Activated T-cell treated with anti-CD3 and anti-CD28 coated beads, Interleukin-2, amount 50 U/mL, for 4 hours (primary cell): Measurements from ENCODE around the gene ATP8A2. TPM values are rescaled to one million over a fixed set of nuclear protein-coding genes. Genes with fewer than 3 reads are reported as not detected.
"Not testable (repeated sequence)": the region's sequence is repeated elsewhere in the genome, so short reads cannot be mapped to it uniquely, and the experiment has no call there.

ENCODE experiments used
- ATAC-seq, 2 donors: fragments of 200-7000 bp; cut with Tn5 transposase; one replicate each; pipeline ENCODE4 v1.10.0; 2021
- DNase-seq: peaks from one replicate; pipeline ENCODE4 v3.0.0-alpha.2; 2020
- H3K27me3 Mint-ChIP-seq: one replicate; pipeline ENCODE4 v1.8.0; 2021; ENCODE audit warnings: low read depth, mixed read lengths
- H3K36me3 Mint-ChIP-seq: one replicate; pipeline ENCODE4 v1.8.0; 2022; ENCODE audit warnings: mixed read lengths; ENCODE audit not compliant: insufficient read depth
- H3K4me1 Mint-ChIP-seq: one replicate; pipeline ENCODE4 v1.8.0; 2021; ENCODE audit warnings: low read depth, mixed read lengths
- H3K4me3 Mint-ChIP-seq: one replicate; pipeline ENCODE4 v1.8.0; 2021; ENCODE audit warnings: mild to moderate bottlenecking, moderate library complexity, mixed read lengths
- H3K9me3 Mint-ChIP-seq: one replicate; pipeline ENCODE4 v1.8.0; 2021; ENCODE audit warnings: mixed read lengths
- total RNA-seq, 3 donors: library from RNA; stranded (reverse); gene quantifications; one replicate each; pipeline ENCODE4 v1.2.1, GENCODE V29; 2021

The ATP8A2 gene
- total RNA-seq, 3 donors from 2014 or later: 0.22 to 0.56 (median 0.50) TPM

DNA sequence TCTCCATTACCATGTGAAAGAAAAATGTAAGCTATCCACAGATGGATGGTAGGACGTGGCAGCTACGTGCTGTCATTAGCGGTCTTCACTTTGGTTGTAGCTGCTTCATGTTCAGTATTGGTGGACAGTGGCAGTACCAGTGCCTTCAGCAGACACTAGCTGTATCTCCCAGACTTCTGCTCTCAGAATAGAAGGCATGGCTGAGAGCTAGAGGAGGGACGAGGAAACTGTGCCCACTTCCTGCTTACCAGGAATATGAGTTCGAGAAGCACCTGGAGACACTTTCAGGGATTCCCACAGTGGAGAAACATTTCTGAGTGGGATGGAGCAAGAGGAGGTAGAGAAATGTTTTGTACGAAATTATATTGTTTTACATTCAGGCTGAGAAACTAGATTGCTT is 686.9 kb downstream of the ATP8A2 start:
- H3K27me3 Mint-ChIP-seq: no peaks in the 10 kb centered on the region
- no peaks in the 10 kb centered on the region for H3K9me3 Mint-ChIP-seq
- H3K4me3 Mint-ChIP-seq: no peak overlapping the region
- no peak for DNase-seq
- H3K36me3 Mint-ChIP-seq: no peaks in the 10 kb centered on the region
- ATAC-seq: no peak
- H3K4me1 Mint-ChIP-seq: no peaks in the 10 kb centered on the region

DNA sequence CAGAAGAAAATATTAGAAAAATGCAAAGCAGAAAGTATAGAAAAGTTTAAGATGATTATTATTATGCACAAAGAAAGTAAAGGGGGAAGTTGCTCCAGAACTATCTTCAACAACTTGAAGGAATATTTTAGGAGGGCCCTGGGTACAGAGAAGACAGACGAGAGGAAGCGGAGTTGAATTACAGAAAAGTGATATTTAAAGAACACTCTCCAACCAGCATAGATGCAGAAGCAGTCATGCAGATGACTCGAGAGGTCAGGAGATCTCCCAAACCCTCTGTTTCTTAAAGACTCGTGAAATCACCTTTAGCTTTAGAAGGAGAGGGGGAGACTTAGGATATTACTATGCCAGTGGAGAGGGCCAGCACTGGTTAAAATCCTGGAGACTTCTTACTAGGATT is 688.6 kb downstream of the ATP8A2 start:
- Mint-ChIP-seq H3K4me3 (no peak overlapping the region), H3K4me1 (no peaks in the 10 kb centered on the region), H3K36me3 (no peaks in the 10 kb centered on the region), H3K27me3 (no peaks in the 10 kb centered on the region), H3K9me3 (no peaks in the 10 kb centered on the region)
- DNase-seq (no peak), ATAC-seq (no peak)

DNA sequence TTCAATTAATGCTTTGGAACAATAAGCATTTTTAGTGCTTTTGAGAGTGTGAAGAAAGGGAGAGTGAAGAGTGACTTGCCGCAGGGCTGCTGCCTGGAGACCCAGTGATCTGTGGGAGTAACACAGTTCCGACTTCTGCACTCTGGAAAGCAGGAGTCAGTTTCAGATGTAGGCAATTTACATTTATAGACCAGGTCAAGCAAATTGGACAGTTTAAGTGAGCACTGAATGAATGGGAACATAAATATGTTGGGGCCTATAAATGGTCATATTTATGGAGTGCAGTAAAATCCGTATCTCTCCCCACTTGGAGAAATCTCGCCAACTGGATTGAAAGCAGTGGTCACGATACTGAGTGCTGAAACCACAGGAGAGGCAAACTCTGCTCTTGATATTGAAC is 689.5 kb downstream of the ATP8A2 start:
- Mint-ChIP-seq H3K36me3 (no peaks in the 10 kb centered on the region), H3K4me3 (no peak overlapping the region), H3K27me3 (no peaks in the 10 kb centered on the region), H3K9me3 (no peaks in the 10 kb centered on the region), H3K4me1 (no peaks in the 10 kb centered on the region)
- no peak for DNase-seq
- ATAC-seq: no peak

- H3K36me3 Mint-ChIP-seq: no peaks in the 10 kb centered on the region
- ATAC-seq: no peak
- H3K4me1 Mint-ChIP-seq: no peaks in the 10 kb centered on the region
- DNase-seq: no peak
- H3K9me3 Mint-ChIP-seq: no peaks in the 10 kb centered on the region
- H3K4me3 Mint-ChIP-seq: no peak overlapping the region
- no peaks in the 10 kb centered on the region for H3K27me3 Mint-ChIP-seq
Measured at GRCh38 chr13:26061947-26062346, 690.2 kb downstream of the ATP8A2 start.

- peak in 1 of 2 donors; percentile 37 for ATAC-seq
- Mint-ChIP-seq H3K4me1 (no peaks in the 10 kb centered on the region), H3K36me3 (no peaks in the 10 kb centered on the region), H3K9me3 (no peaks in the 10 kb centered on the region), H3K4me3 (no peak overlapping the region), H3K27me3 (peaks cover 5% of the 10 kb centered on the region)
- peak; percentile 21 for DNase-seq
Measured at GRCh38 chr13:26062853-26063444, 691.2 kb downstream of the ATP8A2 start.

DNA sequence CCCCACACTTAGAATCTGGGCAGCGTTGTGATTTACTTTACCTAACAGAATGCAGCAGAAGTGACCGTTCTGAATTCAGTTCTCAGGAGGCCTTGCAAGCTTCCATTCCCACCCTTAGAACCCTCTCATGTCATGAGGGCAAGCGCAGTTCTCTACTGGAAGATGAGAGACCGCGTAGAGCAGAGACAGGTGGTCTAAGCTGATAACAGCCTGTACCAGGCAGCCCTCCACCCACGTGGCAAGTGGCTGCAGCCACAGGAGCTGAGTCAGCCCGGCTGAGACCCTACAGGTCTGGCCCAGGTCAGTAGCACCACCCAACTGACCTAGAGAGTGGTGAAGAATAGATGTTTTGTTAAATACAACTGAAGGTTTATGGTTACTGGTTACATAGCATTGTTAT is 694.7 kb downstream of the ATP8A2 start:
- ATAC-seq, H3K4me3 Mint-ChIP-seq: not testable (repeated sequence)

DNA sequence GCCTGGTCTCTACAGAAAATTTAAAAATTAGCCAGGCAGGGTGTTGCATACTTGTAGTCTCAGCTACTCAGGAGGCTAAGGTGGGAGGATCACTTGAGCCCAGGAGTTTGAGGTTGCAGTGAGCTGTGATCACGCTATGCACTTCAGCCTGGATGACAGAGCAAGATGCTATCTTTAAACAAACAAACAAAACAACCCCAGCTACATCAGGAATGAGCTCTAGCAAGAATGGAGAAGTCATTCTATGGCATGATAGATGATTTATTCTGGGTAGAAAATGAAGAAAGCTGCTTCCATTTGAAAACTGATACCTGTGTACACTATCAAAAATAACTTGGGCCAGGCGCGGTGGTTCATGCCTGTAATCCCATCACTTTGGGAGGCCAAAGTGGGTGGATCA is 695.8 kb downstream of the ATP8A2 start:
- no peaks in the 10 kb centered on the region for H3K9me3 Mint-ChIP-seq
- DNase-seq (no peak), ATAC-seq (no peak)
- H3K36me3 Mint-ChIP-seq: no peaks in the 10 kb centered on the region
- H3K27me3 Mint-ChIP-seq: peaks cover 22% of the 10 kb centered on the region
- H3K4me3 Mint-ChIP-seq: no peak overlapping the region
- peaks cover 2% of the 10 kb centered on the region for H3K4me1 Mint-ChIP-seq

More for the DNA sequence above, 694.7 kb downstream of the ATP8A2 start:
- H3K9me3 Mint-ChIP-seq, H3K36me3 Mint-ChIP-seq, H3K4me1 Mint-ChIP-seq, DNase-seq: not testable (repeated sequence)
- H3K27me3 Mint-ChIP-seq: peaks cover 18% of the 10 kb centered on the region

DNA sequence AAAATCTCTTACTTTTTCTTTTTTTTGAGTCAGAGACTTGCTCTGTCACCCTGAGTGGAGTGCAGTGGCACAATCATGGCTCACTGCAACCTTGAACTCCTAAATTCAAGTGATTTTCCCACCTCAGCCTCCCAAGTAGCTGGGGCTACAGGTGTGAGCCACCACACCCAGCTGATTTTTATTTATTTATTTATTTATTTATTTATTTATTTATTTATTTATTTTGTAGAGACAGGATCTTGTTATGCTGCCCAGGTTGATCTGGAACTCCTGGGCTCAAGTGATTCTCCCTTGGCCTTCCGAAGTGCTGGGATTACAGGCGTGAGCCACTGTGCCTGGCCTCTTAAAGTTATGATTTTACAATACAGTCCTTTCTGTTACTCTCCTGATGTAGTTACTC is 696.6 kb downstream of the ATP8A2 start:
- not testable (repeated sequence) for H3K9me3 Mint-ChIP-seq, H3K36me3 Mint-ChIP-seq, ATAC-seq, H3K4me3 Mint-ChIP-seq, H3K4me1 Mint-ChIP-seq, DNase-seq
- H3K27me3 Mint-ChIP-seq: peaks cover 25% of the 10 kb centered on the region

DNA sequence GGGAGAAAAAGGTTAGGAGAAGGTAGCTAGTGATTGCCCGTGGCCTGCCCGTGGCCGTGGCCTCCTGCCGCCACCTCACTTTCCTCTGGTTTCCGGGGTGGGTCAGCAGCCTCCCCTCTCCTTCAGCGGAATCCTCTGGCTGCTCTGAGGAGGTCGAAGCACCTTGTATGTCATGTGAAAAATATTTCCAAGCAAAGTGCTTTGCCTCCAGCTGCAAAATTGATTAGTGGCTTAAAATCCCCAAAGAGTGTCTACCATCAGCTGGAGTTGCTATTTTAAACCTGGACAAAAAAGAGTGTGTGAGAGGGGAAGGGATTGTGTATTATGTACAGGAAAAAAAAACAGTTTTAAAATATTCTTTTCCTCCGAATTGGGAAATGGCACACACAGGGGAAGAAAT is 697.9 kb downstream of the ATP8A2 start:
- H3K36me3 Mint-ChIP-seq, ATAC-seq, H3K4me3 Mint-ChIP-seq, H3K9me3 Mint-ChIP-seq, H3K4me1 Mint-ChIP-seq, DNase-seq: not testable (repeated sequence)
- H3K27me3 Mint-ChIP-seq: peaks cover 35% of the 10 kb centered on the region

- H3K9me3 Mint-ChIP-seq: no peaks in the 10 kb centered on the region
- H3K27me3 Mint-ChIP-seq: peaks cover 47% of the 10 kb centered on the region
Measured at GRCh38 chr13:26071691-26072090, 699.9 kb downstream of the ATP8A2 start.

GRCh38 chr13:26072335-26072734 is 700.6 kb downstream of the ATP8A2 start:
- DNase-seq, H3K9me3 Mint-ChIP-seq, H3K4me3 Mint-ChIP-seq, H3K36me3 Mint-ChIP-seq, H3K4me1 Mint-ChIP-seq: not testable (repeated sequence)
- ATAC-seq: peak; percentile 48 to 51
- peaks cover 50% of the 10 kb centered on the region for H3K27me3 Mint-ChIP-seq

More at GRCh38 chr13:26071691-26072090, 699.9 kb downstream of the ATP8A2 start:
- ATAC-seq (no peak), DNase-seq (no peak)
- no peak overlapping the region for H3K4me3 Mint-ChIP-seq
- peaks cover 2% of the 10 kb centered on the region for H3K4me1 Mint-ChIP-seq
- no peaks in the 10 kb centered on the region for H3K36me3 Mint-ChIP-seq

- H3K4me3 Mint-ChIP-seq: no peak overlapping the region
Measured at GRCh38 chr13:26074706-26075105, 702.9 kb downstream of the ATP8A2 start.

More at GRCh38 chr13:26074706-26075105, 702.9 kb downstream of the ATP8A2 start:
- ATAC-seq: no peak
- no peak for DNase-seq
- H3K9me3 Mint-ChIP-seq: no peaks in the 10 kb centered on the region
- peaks cover 2% of the 10 kb centered on the region for H3K4me1 Mint-ChIP-seq
- H3K36me3 Mint-ChIP-seq: no peaks in the 10 kb centered on the region
- peaks cover 45% of the 10 kb centered on the region for H3K27me3 Mint-ChIP-seq

Other genes starting within 250 kb of the ATP8A2 start
- not detected for gene AMER2, start 199.7 kb upstream of the ATP8A2 start, total RNA-seq
- gene MTMR6, start 84.5 kb upstream of the ATP8A2 start, total RNA-seq: 10 to 100 TPM; 15.5 to 17.7 (median 16.2) TPM
- 100 to 1,000 TPM; 139 to 149 (median 144) TPM for gene NUP58, start 70.3 kb upstream of the ATP8A2 start, total RNA-seq